GM12891 (cell line): Measurements from ENCODE around the gene CCR3.

Experiments
- POLR2A ChIP-seq: IDR thresholded peaks from 2 replicates; pipeline ENCODE4 v1.6.1; 2011; ENCODE audit warnings: low read depth, low read length, control low read depth
- POLR2AphosphoS5 ChIP-seq: IDR thresholded peaks from 2 replicates; pipeline ENCODE4 v1.6.1; 2011; ENCODE audit warnings: low read depth, low read length, control low read depth

- TF ChIP-seq POLR2A (no peak), POLR2AphosphoS5 (no peak)
Observed at GRCh38 chr3:46208167-46208704, 34.0 kb upstream of the CCR3 start, which contains the start of gene CCR1.
